ENCODE measurements around the gene SLC25A23.
"Not testable (repeated sequence)": the region's sequence is repeated elsewhere in the genome, so short reads cannot be mapped to it uniquely, and the experiment has no call there.

SLC25A23 gene

GRCh38 chr19:6459262-6460098, at the start of gene SLC25A23:
TSS of gene SLC25A23 (minus strand) at chr19:6459792. CDS start at chr19:6459628, 164 bp downstream.
- DNase-seq = peak; percentile 75

GRCh38 chr19:6508028-6508771, 48.6 kb upstream of the SLC25A23 start:
- DNase-seq = not testable (repeated sequence)

GRCh38 chr19:6503407-6504201, 44.0 kb upstream of the SLC25A23 start:
- no peak for DNase-seq

DNA sequence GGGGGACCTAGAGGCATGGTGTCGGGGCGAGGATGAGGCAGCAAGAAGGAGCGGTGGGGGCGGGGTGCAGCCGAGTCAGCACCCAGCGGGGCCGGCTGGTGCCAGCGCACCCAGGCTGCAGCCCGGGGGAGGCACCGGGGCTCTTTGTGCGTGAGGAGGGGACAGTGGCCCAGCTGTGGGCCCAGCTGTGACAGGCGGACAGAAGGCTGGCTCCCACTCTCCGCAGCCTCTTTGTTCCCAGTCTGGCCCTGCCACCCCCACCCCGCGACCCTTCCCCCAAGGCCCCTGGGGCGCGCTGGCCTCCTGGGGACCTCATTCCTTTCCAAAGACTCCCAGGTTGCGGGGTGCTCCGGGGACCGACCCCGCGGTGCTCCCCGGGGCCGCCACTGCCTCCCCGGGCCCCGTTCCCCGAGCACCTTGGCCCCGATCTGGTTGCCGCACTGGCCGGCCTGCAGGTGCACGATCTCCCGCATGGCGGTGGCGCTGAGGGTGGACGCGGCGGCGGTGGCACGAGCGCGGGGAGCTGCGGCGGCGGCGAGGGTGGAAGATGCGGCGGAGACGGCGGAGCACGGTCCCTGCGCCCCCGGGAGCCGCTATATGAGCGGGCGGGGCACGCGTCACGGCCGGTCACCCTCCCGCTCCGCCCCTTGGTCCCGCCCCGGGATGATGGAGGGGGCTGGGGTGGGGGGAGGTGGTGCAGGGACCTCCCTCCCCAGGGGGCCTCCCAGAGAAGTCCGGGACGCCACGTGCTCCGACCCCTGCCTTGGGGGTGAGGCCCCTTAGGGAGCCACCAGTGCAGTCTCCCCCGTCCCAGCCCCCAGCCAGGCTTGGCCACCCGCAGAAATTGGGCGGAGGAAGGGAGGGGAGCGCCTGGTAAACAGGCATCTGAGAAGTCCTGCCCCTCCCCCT, 42.4 kb upstream of the SLC25A23 start, which contains the start of gene TUBB4A:
TSS of gene TUBB4A (minus strand) at position 570 of the 909 bp plus-strand sequence. CDS start at position 473, 97 bp downstream.
- peak; percentile 37 for DNase-seq

- DNase-seq = no peak
Observed at GRCh38 chr19:6500837-6501739, 41.5 kb upstream of the SLC25A23 start.

DNA sequence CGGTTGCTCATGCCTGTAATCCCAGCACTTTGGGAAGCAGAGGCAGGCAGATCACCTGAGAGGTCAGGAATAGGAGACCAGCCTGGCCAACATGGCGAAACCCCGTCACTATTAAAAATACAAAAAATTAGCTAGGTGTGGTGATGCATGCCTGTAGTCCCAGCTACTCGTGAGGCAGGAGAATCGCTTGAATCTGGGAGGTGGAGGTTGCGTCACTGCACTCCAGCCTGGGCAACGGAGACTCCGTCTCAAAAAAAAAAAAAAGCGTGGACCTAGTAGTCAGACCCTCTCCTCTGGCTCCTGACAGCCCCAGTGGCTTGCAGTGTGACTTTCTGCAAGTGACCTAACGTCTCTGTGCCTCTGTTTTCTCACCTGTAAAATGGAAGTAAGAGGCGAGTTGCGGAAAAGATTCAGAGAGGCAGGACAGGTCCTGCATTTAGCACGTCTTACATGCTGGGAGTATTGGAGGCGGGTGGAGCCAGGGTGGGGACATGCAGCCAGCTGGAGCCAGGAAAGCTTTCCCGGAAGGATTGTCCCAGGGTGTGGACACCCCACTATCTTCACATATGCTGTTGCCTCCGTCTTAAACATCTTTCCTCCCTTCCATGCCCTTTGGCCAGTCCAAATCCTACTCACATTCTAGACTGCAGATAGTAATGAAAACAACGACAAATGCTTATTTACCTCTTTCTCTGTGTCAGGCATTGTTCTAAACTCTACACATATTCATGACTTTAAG, 39.6 kb upstream of the SLC25A23 start:
- no peak for DNase-seq

- DNase-seq = peak; percentile 78
Observed at GRCh38 chr19:6498294-6499036, 38.9 kb upstream of the SLC25A23 start.

DNA sequence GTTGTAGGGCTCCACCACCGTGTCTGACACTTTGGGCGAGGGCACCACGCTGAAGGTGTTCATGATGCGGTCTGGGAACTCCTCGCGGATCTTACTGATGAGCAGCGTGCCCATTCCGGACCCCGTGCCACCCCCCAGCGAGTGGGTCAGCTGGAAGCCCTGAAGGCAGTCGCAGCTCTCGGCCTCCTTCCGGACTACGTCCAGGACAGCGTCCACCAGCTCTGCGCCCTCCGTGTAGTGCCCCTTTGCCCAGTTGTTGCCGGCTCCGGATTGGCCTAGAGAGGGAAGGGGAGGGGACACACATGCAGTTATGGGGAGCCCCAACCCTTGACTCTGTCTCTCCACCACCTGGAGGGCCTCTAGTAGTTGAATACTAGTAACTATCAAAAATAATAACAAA, 36.4 kb upstream of the SLC25A23 start:
- DNase-seq = no peak

GRCh38 chr19:6494438-6495036, 34.9 kb upstream of the SLC25A23 start:
- DNase-seq = no peak

DNA sequence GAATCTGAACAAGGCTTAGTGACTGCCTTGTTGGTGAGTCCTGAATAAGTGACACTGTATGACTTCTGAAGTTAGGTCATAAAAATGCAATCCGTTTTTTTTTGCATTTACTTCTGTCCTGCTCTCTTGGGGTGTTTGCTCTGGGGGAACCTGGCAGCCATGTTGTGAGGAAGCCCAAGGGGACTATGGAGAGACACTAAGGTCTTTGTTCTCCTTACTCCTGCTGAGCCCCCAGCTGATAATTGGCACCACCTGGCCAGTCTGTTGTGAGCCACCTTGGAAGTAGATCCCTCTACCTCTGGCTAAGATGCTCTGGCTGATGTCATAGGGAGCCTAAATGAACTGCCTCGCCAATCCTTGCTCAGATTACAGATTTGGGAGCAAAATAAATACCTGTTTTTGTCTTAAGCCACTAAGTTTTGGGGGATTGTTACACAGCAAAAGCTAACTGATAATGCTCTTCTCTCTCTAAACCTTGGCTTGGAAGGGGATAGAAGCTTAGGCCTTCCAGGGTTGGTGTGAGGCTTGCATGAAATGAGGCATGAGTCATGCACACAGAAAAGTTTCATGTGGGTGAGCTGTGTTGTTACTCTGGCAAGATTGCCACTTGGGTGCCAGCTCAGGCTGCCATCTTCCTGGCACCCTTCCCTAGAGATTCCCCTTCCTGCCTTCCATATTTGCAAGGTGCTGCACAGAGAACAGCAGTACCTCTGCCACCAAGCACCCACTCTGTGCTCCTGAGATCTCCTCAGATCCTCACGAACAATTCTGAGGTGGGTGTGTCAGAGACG, 32.4 kb upstream of the SLC25A23 start:
- DNase-seq = no peak

GRCh38 chr19:6490134-6490533, 30.5 kb upstream of the SLC25A23 start:
- no peak for DNase-seq

- DNase-seq = no peak
Observed at GRCh38 chr19:6489278-6490061, 29.9 kb upstream of the SLC25A23 start.

- no peak for DNase-seq
Observed at GRCh38 chr19:6484831-6485230, 25.2 kb upstream of the SLC25A23 start.

- no peak for DNase-seq
Observed at GRCh38 chr19:6484230-6484629, 24.6 kb upstream of the SLC25A23 start.

DNA sequence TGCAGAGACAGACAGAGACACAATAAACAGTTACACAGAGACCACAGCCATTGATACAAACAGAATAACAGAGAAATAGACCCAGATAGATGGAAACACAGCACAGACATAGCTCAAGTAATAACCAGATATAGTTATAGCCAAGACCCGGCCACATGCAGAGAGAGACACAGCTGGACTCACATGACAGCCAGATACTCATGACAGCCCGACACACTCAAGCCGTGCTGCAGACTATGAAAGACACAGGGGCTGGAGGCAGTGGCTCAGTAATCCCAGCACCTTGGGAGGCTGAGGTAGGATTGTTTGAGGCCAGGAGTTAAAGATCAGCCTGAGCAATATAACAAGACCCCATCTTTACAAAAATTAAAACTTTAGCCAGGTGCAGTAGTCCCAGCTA, 23.6 kb upstream of the SLC25A23 start:
- DNase-seq = no peak

DNA sequence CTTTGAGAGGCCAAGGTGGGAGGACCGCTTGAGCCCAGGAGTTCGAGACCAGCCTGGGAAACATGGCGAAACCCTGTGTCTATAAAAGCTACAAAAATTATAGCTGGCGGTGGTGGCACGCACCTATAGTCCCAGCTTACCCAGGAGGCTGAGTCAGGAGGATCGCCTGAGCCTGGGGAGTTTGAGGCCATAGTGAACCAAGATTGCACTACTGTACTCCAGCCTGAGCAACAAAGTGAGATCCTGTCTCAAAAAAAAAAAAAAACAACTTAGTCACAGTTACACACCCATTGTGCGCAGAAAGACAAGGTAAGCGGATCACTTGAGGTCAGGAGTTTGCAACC, 22.7 kb upstream of the SLC25A23 start:
- no peak for DNase-seq

Measured in hematopoietic multipotent progenitor cell treated with erythropoietin and hydrocortisone succinate and interleukin-3 and kit ligand, for 4 days (in vitro differentiated cells).